Liver (tissue), 9 donors: Measurements from ENCODE around the gene CDH13. TPM values are rescaled to one million over a fixed set of nuclear protein-coding genes. Genes with fewer than 3 reads are reported as not detected.

ENCODE experiments used
- DNase-seq: peaks from one replicate; pipeline ENCODE4 v3.0.0-alpha.2; 2017; ENCODE audit warnings: low spot score
- H3K27ac ChIP-seq, 2 donors: one replicate each; pipeline ENCODE4 v1.7.0; 2013; ENCODE audit warnings: inconsistent platforms in 2 of 2, low read length in 2 of 2, control low read depth in 1 of 2, low read depth in 1 of 2, mild to moderate bottlenecking in 1 of 2
- H3K27me3 ChIP-seq, 4 donors: one replicate each; pipeline versions ENCODE4 v1.6.1 to v1.7.0; 2013; ENCODE audit warnings: low read length in 3 of 4, inconsistent platforms in 1 of 4, mild to moderate bottlenecking in 1 of 4, moderate library complexity in 1 of 4; ENCODE audit not compliant: control insufficient read depth in 4 of 4, insufficient read depth in 4 of 4
- H3K36me3 ChIP-seq, 4 donors: one replicate each; pipeline versions ENCODE4 v1.6.1 to v1.7.0; 2013; ENCODE audit warnings: low read length in 3 of 4, mild to moderate bottlenecking in 3 of 4, low read depth in 1 of 4, moderate library complexity in 1 of 4; ENCODE audit not compliant: control insufficient read depth in 4 of 4, insufficient read depth in 3 of 4
- H3K4me1 ChIP-seq, 4 donors: one replicate each; pipeline versions ENCODE4 v1.6.1 to v1.7.0; 2013; ENCODE audit warnings: low read length in 3 of 4, mild to moderate bottlenecking in 3 of 4, moderate library complexity in 1 of 4; ENCODE audit not compliant: control insufficient read depth in 4 of 4, insufficient read depth in 4 of 4
- H3K4me3 ChIP-seq, 3 donors: one replicate each; pipeline versions ENCODE4 v1.6.1 to v1.7.0; 2013; ENCODE audit warnings: low read length in 3 of 3, control low read depth in 1 of 3, low read depth in 1 of 3, mild to moderate bottlenecking in 1 of 3
- H3K9ac ChIP-seq, 2 donors: one replicate each; pipeline ENCODE4 v1.7.0; 2013; ENCODE audit warnings: low read length in 2 of 2, mild to moderate bottlenecking in 2 of 2, moderate library complexity in 2 of 2, control low read depth in 1 of 2, low read depth in 1 of 2
- H3K9me3 ChIP-seq, 4 donors: one replicate each; pipeline versions ENCODE4 v1.6.1 to v1.7.0; 2013; ENCODE audit warnings: low read length in 3 of 4; ENCODE audit not compliant: control insufficient read depth in 4 of 4
- ATF3 ChIP-seq: IDR thresholded peaks from 2 replicates; pipeline ENCODE4 v1.6.1; 2016; ENCODE audit warnings: antibody characterized with exemption
- EGR1 ChIP-seq, 2 donors: IDR thresholded peaks; 2 replicates each; pipeline ENCODE4 v1.6.1; 2016 to 2018; ENCODE audit warnings: antibody characterized with exemption in 2 of 2, low read depth in 2 of 2
- FOXA1 ChIP-seq: IDR thresholded peaks from 2 replicates; pipeline ENCODE4 v1.6.1; 2016; ENCODE audit warnings: antibody characterized with exemption
- FOXA2 ChIP-seq: IDR thresholded peaks from 2 replicates; pipeline ENCODE4 v1.6.1; 2016; ENCODE audit warnings: antibody characterized with exemption
- GABPA ChIP-seq, 2 donors: IDR thresholded peaks in 1 of 2; conservative IDR thresholded peaks in 1 of 2; 2 replicates each; pipeline ENCODE4 v1.6.1; 2016; ENCODE audit warnings: antibody characterized with exemption in 2 of 2, mild to moderate bottlenecking in 1 of 2, moderate library complexity in 1 of 2
- HNF4A ChIP-seq, 2 donors: conservative IDR thresholded peaks; 2 replicates each; pipeline ENCODE4 v1.6.1; 2016; ENCODE audit warnings: antibody characterized with exemption in 2 of 2, mild to moderate bottlenecking in 2 of 2
- HNF4G ChIP-seq: IDR thresholded peaks from 2 replicates; pipeline ENCODE4 v1.6.1; 2016; ENCODE audit warnings: antibody characterized with exemption
- MAX ChIP-seq: IDR thresholded peaks from 2 replicates; pipeline ENCODE4 v1.6.1; 2016; ENCODE audit warnings: antibody characterized with exemption
- NR2F2 ChIP-seq: IDR thresholded peaks from 2 replicates; pipeline ENCODE4 v1.6.1; 2016; ENCODE audit warnings: antibody characterized with exemption
- REST ChIP-seq: IDR thresholded peaks from 2 replicates; pipeline ENCODE4 v1.6.1; 2016; ENCODE audit warnings: antibody characterized with exemption, mild to moderate bottlenecking
- RXRA ChIP-seq, 2 donors: IDR thresholded peaks; 2 replicates each; pipeline ENCODE4 v1.6.1; 2017 to 2018; ENCODE audit warnings: antibody characterized with exemption in 2 of 2, mild to moderate bottlenecking in 1 of 2
- SP1 ChIP-seq: IDR thresholded peaks from 2 replicates; pipeline ENCODE4 v1.6.1; 2018; ENCODE audit warnings: antibody characterized with exemption, mild to moderate bottlenecking
- TAF1 ChIP-seq: conservative IDR thresholded peaks from 2 replicates; pipeline ENCODE4 v1.6.1; 2016; ENCODE audit warnings: antibody characterized with exemption, mild to moderate bottlenecking
- YY1 ChIP-seq: IDR thresholded peaks from 2 replicates; pipeline ENCODE4 v1.6.1; 2016; ENCODE audit warnings: antibody characterized with exemption, mild to moderate bottlenecking
- ZBTB33 ChIP-seq: IDR thresholded peaks from 2 replicates; pipeline ENCODE4 v1.6.1; 2016; ENCODE audit warnings: antibody characterized with exemption
- WGBS: extraction: QIAGEN DNeasy Blood & Tissue Kit; methylation state at CpG from one replicate; pipeline ENCODE4 v1.1.7; 2013; 5-methylcytosine and 5-hydroxymethylcytosine counted together
- polyA plus RNA-seq, 2 donors: library from polyadenylated mRNA; stranded (reverse) in 1 of 2; unstranded in 1 of 2; fragments of 200-250 nt in 1 of 2; fragments of >200 nt in 1 of 2; fragmentation: Nextera tagmentation in 1 of 2; extraction: Ambion mirVana in 1 of 2; gene quantifications; one replicate each; pipeline versions ENCODE4 v1.2.1 to v1.2.3, GENCODE V29; 2013 to 2015
- total RNA-seq, 2 donors: library from RNA; depleted of rRNA; stranded (reverse); fragments of >200 nt; gene quantifications; one replicate each; pipeline ENCODE4 v1.2.3, GENCODE V29; 2014
- donor health status: healthy.
- donor health status: healthy.
- donor health status: healthy.
- donor health status: healthy.
- donor health status: healthy.

The CDH13 gene
- total and polyA plus RNA-seq, 4 donors = 0.21 to 1.5 (median 0.58) TPM

GRCh38 chr16:83579436-83579835 is 952.7 kb downstream of the CDH13 start:
- H3K9me3 ChIP-seq = peaks cover 0 to 4% (median 0%) of the 10 kb centered on the region in 4 donors
- WGBS = 54% methylated on average over 3 of the region's 3 CpGs
- H3K4me1 ChIP-seq = no peaks in the 10 kb centered on the region
- H3K36me3 ChIP-seq = no peaks in the 10 kb centered on the region
- no peak overlapping the region for H3K9ac ChIP-seq
- H3K4me3 ChIP-seq = no peak overlapping the region
- peaks cover 0 to 1% (median 0%) of the 10 kb centered on the region in 4 donors for H3K27me3 ChIP-seq
- no peak for TF ChIP-seq RXRA (IDR thresholded peaks at IDR 0.05)
- TF ChIP-seq ZBTB33 = no peak
- TF ChIP-seq FOXA2 = no peak
- TF ChIP-seq SP1 = no peak
- no peak for TF ChIP-seq HNF4G
- DNase-seq = no peak
- no peak overlapping the region for H3K27ac ChIP-seq

GRCh38 chr16:83581082-83581481 is 954.3 kb downstream of the CDH13 start:
- TF ChIP-seq RXRA (IDR thresholded peaks at IDR 0.05) (no peak), YY1 (no peak), TAF1 (no peak), REST (no peak), HNF4G (no peak), EGR1 (IDR thresholded peaks at IDR 0.05; ENCODE audit: low read depth in 2 of 2) (no peak), FOXA1 (no peak), GABPA (IDR thresholded peaks at IDR 0.05 in 1 of 2, conservative IDR thresholded peaks at IDR 0.05 in 1 of 2) (no peak), ATF3 (no peak), NR2F2 (no peak), MAX (no peak), ZBTB33 (no peak), FOXA2 (no peak), HNF4A (conservative IDR thresholded peaks at IDR 0.05) (no peak)
- Histone ChIP-seq H3K9me3 (no peaks in the 10 kb centered on the region), H3K36me3 (no peaks in the 10 kb centered on the region), H3K4me1 (no peaks in the 10 kb centered on the region), H3K27ac (no peak overlapping the region), H3K27me3 (peaks cover 0 to 1% (median 0%) of the 10 kb centered on the region in 4 donors), H3K9ac (no peak overlapping the region), H3K4me3 (no peak overlapping the region)
- WGBS = 52% methylated on average over 2 of the region's 2 CpGs
- no peak for DNase-seq
